GM12875 (cell line): ENCODE measurements around the gene PPP1R27.

Experiments
- H3K4me3 ChIP-seq: one replicate; pipeline ENCODE4 v1.5.1; 2011; ENCODE audit warnings: low read depth, low read length, control low read depth
- CTCF ChIP-seq: IDR thresholded peaks from 2 replicates; pipeline ENCODE4 v1.5.1; 2011; ENCODE audit warnings: low read depth, mild to moderate bottlenecking, control low read depth, inconsistent platforms, low read length, moderate library complexity, borderline replicate concordance; ENCODE audit not compliant: insufficient read depth

Gene PPP1R27

GRCh38 chr17:81806461-81807209 is 28.2 kb downstream of the PPP1R27 start:
- H3K4me3 ChIP-seq = no peak overlapping the region
- TF ChIP-seq CTCF = no peak

GRCh38 chr17:81805707-81806460 is 29.0 kb downstream of the PPP1R27 start:
- no peak overlapping the region for H3K4me3 ChIP-seq
- no peak for TF ChIP-seq CTCF

GRCh38 chr17:81804559-81805399 is 30.1 kb downstream of the PPP1R27 start:
- H3K4me3 ChIP-seq = no peak overlapping the region
- no peak for TF ChIP-seq CTCF

- no peak within 1 kb of the TSS for H3K4me3 ChIP-seq
These were observed 30.9 kb downstream of the PPP1R27 start, which contains the start of gene GCGR for GRCh38 chr17:81803728-81804558. Gene GCGR, plus strand, starts transcription at chr17:81804150. Its CDS starts 4,869 bp downstream, at chr17:81809019.

GRCh38 chr17:81802856-81803643 is 31.8 kb downstream of the PPP1R27 start:
- TF ChIP-seq CTCF = no peak
- no peak overlapping the region for H3K4me3 ChIP-seq

More at GRCh38 chr17:81803728-81804558, 30.9 kb downstream of the PPP1R27 start, which contains the start of gene GCGR:
- no peak for TF ChIP-seq CTCF

- H3K4me3 ChIP-seq = no peak overlapping the region
These were observed 32.6 kb downstream of the PPP1R27 start for GRCh38 chr17:81802048-81802758.

More at GRCh38 chr17:81802048-81802758, 32.6 kb downstream of the PPP1R27 start:
- no peak for TF ChIP-seq CTCF
